Measurements from ENCODE around the gene AK4.

GRCh38 chr1:65195495-65196417 lies 47.8 kb downstream of the AK4 start:
- TF ChIP-seq YY1 (IDR thresholded peaks at IDR 0.05) (no peak), FOXA1 (IDR thresholded peaks at IDR 0.05) (no peak), CTCF (IDR thresholded peaks at IDR 0.05; ENCODE audit: low read depth, low read length, missing input control) (no peak), EGR1 (IDR thresholded peaks at IDR 0.05; ENCODE audit: low read depth in 2 of 2) (no peak), REST (IDR thresholded peaks at IDR 0.05) (no peak), GABPA (IDR thresholded peaks at IDR 0.05 in 1 of 2, conservative IDR thresholded peaks at IDR 0.05 in 1 of 2) (no peak)
